ENCODE results near the gene RTP5. TPM values are rescaled to one million over a fixed set of nuclear protein-coding genes. Genes with fewer than 3 reads are reported as not detected.

RTP5 gene
- total RNA-seq, 1 experiment from 2014 or later, result not detected

DNA sequence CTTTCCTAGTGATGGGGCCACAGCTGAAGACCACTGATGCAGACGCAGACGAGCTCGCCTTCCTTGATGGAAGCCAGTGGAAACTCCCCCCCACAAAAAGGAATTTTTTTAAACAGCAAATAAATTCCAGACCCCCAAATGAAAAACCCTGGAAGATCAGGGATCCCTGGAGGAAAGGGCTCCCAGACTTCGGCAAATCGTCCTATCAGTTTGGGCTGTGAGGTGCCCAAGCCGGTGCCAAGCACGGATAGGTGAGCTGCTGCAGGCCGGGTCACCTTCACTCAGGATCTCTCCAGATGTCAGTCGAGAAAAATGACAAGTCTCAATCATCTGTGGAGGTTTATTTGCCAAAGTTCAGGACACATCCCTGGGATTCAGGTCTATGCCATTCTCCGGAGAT, 42.0 kb downstream of the RTP5 start:
- CTCF ChIA-PET, result no interaction called here
- BruUV-seq (replicated peaks), result no TSS peak
- intact Hi-C loops (cut with micrococcal nuclease; ENCODE audit: unreplicated experiment), result no loop called here
- no peak for DNase-seq (ENCODE audit: low spot score)
- Histone ChIP-seq H3K36me3 (ENCODE audit: insufficient read depth, low read length, poor library complexity, severe bottlenecking) (no peaks in the 10 kb centered on the region), H3K9me3 (ENCODE audit: low read depth, low read length, poor library complexity, severe bottlenecking) (no peaks in the 10 kb centered on the region), H3K4me1 (ENCODE audit: insufficient read depth, low read length, poor library complexity, severe bottlenecking) (no peaks in the 10 kb centered on the region), H3K27ac (ENCODE audit: low read depth, low read length, poor library complexity, severe bottlenecking) (no peak overlapping the region), H3K27me3 (replicated peaks; ENCODE audit: insufficient read depth, low read depth, low read length, poor library complexity) (no peaks in the 10 kb centered on the region), H3K4me3 (ENCODE audit: low read depth, low read length, poor library complexity, severe bottlenecking) (no peak overlapping the region)
- TF ChIP-seq EZH2 (IDR thresholded peaks at IDR 0.05; ENCODE audit: borderline replicate concordance, low read depth, low read length, poor library complexity, severe bottlenecking), result no peak
- TF ChIP-seq, protein P1, sequence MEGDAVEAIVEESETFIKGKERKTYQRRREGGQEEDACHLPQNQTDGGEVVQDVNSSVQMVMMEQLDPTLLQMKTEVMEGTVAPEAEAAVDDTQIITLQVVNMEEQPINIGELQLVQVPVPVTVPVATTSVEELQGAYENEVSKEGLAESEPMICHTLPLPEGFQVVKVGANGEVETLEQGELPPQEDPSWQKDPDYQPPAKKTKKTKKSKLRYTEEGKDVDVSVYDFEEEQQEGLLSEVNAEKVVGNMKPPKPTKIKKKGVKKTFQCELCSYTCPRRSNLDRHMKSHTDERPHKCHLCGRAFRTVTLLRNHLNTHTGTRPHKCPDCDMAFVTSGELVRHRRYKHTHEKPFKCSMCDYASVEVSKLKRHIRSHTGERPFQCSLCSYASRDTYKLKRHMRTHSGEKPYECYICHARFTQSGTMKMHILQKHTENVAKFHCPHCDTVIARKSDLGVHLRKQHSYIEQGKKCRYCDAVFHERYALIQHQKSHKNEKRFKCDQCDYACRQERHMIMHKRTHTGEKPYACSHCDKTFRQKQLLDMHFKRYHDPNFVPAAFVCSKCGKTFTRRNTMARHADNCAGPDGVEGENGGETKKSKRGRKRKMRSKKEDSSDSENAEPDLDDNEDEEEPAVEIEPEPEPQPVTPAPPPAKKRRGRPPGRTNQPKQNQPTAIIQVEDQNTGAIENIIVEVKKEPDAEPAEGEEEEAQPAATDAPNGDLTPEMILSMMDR (conservative IDR thresholded peaks at IDR 0.05; ENCODE audit: low read depth, low read length), result no peak
- POLR2A ChIA-PET (ENCODE audit: low non-redundant PET), result no interaction called here

DNA sequence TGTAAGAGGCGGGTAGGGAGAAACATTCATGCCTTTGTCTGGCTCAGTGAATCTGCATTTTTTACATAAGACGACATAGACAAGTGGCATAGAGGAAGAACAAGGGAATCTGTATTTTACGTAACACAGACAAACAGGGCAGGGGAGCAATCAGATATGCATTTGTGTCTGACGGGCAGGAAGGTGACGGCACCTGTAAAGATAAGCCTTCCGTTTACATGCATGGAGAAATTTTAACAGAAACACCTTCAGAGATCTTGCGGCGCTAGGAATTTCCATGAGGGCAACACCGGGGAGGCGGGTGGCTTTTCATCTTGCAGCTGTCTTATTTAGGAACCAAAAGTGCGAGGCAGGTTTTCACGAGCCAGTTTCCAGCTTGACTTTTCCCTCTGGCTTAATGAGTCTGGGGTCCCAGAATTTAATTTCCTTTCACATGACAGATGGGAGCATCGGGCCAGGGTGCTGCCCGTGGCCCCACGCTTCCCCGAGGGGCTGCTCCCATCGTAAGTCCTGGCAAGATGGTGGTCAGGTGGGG, 42.6 kb downstream of the RTP5 start:
- CTCF ChIA-PET, result no interaction called here
- intact Hi-C loops (cut with micrococcal nuclease; ENCODE audit: unreplicated experiment), result no loop called here
- Histone ChIP-seq H3K4me1 (ENCODE audit: insufficient read depth, low read length, poor library complexity, severe bottlenecking) (no peaks in the 10 kb centered on the region), H3K36me3 (ENCODE audit: insufficient read depth, low read length, poor library complexity, severe bottlenecking) (no peaks in the 10 kb centered on the region), H3K27ac (ENCODE audit: low read depth, low read length, poor library complexity, severe bottlenecking) (no peak overlapping the region), H3K27me3 (replicated peaks; ENCODE audit: insufficient read depth, low read depth, low read length, poor library complexity) (no peaks in the 10 kb centered on the region), H3K4me3 (ENCODE audit: low read depth, low read length, poor library complexity, severe bottlenecking) (no peak overlapping the region), H3K9me3 (ENCODE audit: low read depth, low read length, poor library complexity, severe bottlenecking) (no peaks in the 10 kb centered on the region)
- DNase-seq (ENCODE audit: low spot score), result no peak
- TF ChIP-seq, protein P1 (conservative IDR thresholded peaks at IDR 0.05; ENCODE audit: low read depth, low read length), result no peak
- TF ChIP-seq EZH2 (IDR thresholded peaks at IDR 0.05; ENCODE audit: borderline replicate concordance, low read depth, low read length, poor library complexity, severe bottlenecking), result no peak
- POLR2A ChIA-PET (ENCODE audit: low non-redundant PET), result no interaction called here
- BruUV-seq (replicated peaks), result no TSS peak

DNA sequence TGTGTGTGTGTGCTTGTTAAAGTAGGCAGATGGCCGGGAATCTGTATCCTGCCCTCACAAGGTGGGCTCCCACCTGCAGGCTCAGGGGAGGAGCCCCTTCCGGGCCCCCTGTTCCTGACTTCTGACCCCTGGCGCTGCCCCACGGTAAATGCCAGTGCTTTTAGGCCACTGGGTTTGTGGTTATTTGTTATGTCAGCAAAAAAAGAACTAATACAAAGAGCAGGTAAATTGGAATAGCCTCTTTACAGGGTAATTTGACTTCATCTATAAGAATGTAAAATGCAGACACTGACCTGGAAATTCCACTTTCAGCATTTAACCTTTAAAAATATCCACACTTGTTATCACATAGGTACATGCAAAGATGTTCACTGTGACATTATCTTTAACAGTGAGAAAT, 44.2 kb downstream of the RTP5 start:
- H3K4me1 ChIP-seq (ENCODE audit: insufficient read depth, low read length, poor library complexity, severe bottlenecking), result no peaks in the 10 kb centered on the region
- no TSS peak for BruUV-seq (replicated peaks)
- no peak overlapping the region for H3K27ac ChIP-seq (ENCODE audit: low read depth, low read length, poor library complexity, severe bottlenecking)
- H3K27me3 ChIP-seq (replicated peaks; ENCODE audit: insufficient read depth, low read depth, low read length, poor library complexity), result no peaks in the 10 kb centered on the region
- ChIA-PET POLR2A (ENCODE audit: low non-redundant PET) (no interaction called here), CTCF (no interaction called here)
- intact Hi-C loops (cut with micrococcal nuclease; ENCODE audit: unreplicated experiment), result no loop called here
- H3K4me3 ChIP-seq (ENCODE audit: low read depth, low read length, poor library complexity, severe bottlenecking), result no peak overlapping the region
- no peaks in the 10 kb centered on the region for H3K9me3 ChIP-seq (ENCODE audit: low read depth, low read length, poor library complexity, severe bottlenecking)
- DNase-seq (ENCODE audit: low spot score), result no peak
- TF ChIP-seq EZH2 (IDR thresholded peaks at IDR 0.05; ENCODE audit: borderline replicate concordance, low read depth, low read length, poor library complexity, severe bottlenecking), result no peak
- TF ChIP-seq, protein P1 (conservative IDR thresholded peaks at IDR 0.05; ENCODE audit: low read depth, low read length), result no peak
- no peaks in the 10 kb centered on the region for H3K36me3 ChIP-seq (ENCODE audit: insufficient read depth, low read length, poor library complexity, severe bottlenecking)
